ENCODE measurements around the gene FOXD4L6.
"Not testable (repeated sequence)": the region's sequence is repeated elsewhere in the genome, so short reads cannot be mapped to it uniquely, and the experiment has no call there.

Gene FOXD4L6

GRCh38 chr9:41119719-41120118, 8.8 kb downstream of the FOXD4L6 start:
- not testable (repeated sequence) for H3K36me3 ChIP-seq (ENCODE audit: low read depth); H3K4me1 ChIP-seq (ENCODE audit: insufficient read depth, poor library complexity, severe bottlenecking); H3K4me3 ChIP-seq (ENCODE audit: severe bottlenecking); DNase-seq (ENCODE audit: low spot score); H3K27ac ChIP-seq (ENCODE audit: poor library complexity, severe bottlenecking); H3K27me3 ChIP-seq (ENCODE audit: insufficient read depth, poor library complexity, severe bottlenecking); H3K9me3 ChIP-seq (ENCODE audit: severe bottlenecking)
- ATAC-seq (ENCODE audit: low read depth): peak; percentile 62

GRCh38 chr9:41119311-41119710, 9.2 kb downstream of the FOXD4L6 start:
- H3K9me3 ChIP-seq (ENCODE audit: severe bottlenecking); H3K27ac ChIP-seq (ENCODE audit: poor library complexity, severe bottlenecking); H3K4me3 ChIP-seq (ENCODE audit: severe bottlenecking); H3K4me1 ChIP-seq (ENCODE audit: insufficient read depth, poor library complexity, severe bottlenecking); H3K27me3 ChIP-seq (ENCODE audit: insufficient read depth, poor library complexity, severe bottlenecking); H3K36me3 ChIP-seq (ENCODE audit: low read depth); DNase-seq (ENCODE audit: low spot score): not testable (repeated sequence)
- peak; percentile 59 for ATAC-seq (ENCODE audit: low read depth)

GRCh38 chr9:41113348-41113747, 15.1 kb downstream of the FOXD4L6 start:
- not testable (repeated sequence) for H3K9me3 ChIP-seq (ENCODE audit: severe bottlenecking); ATAC-seq (ENCODE audit: low read depth); H3K4me3 ChIP-seq (ENCODE audit: severe bottlenecking); H3K27ac ChIP-seq (ENCODE audit: poor library complexity, severe bottlenecking); H3K36me3 ChIP-seq (ENCODE audit: low read depth); DNase-seq (ENCODE audit: low spot score); H3K4me1 ChIP-seq (ENCODE audit: insufficient read depth, poor library complexity, severe bottlenecking); H3K27me3 ChIP-seq (ENCODE audit: insufficient read depth, poor library complexity, severe bottlenecking)

GRCh38 chr9:41111414-41111813, 17.1 kb downstream of the FOXD4L6 start:
- H3K36me3 ChIP-seq (ENCODE audit: low read depth); H3K9me3 ChIP-seq (ENCODE audit: severe bottlenecking); H3K4me3 ChIP-seq (ENCODE audit: severe bottlenecking); DNase-seq (ENCODE audit: low spot score); H3K27ac ChIP-seq (ENCODE audit: poor library complexity, severe bottlenecking); H3K4me1 ChIP-seq (ENCODE audit: insufficient read depth, poor library complexity, severe bottlenecking); ATAC-seq (ENCODE audit: low read depth); H3K27me3 ChIP-seq (ENCODE audit: insufficient read depth, poor library complexity, severe bottlenecking): not testable (repeated sequence)

GRCh38 chr9:41110913-41111312, 17.6 kb downstream of the FOXD4L6 start:
- DNase-seq (ENCODE audit: low spot score); H3K27ac ChIP-seq (ENCODE audit: poor library complexity, severe bottlenecking); H3K9me3 ChIP-seq (ENCODE audit: severe bottlenecking); H3K4me1 ChIP-seq (ENCODE audit: insufficient read depth, poor library complexity, severe bottlenecking); ATAC-seq (ENCODE audit: low read depth); H3K27me3 ChIP-seq (ENCODE audit: insufficient read depth, poor library complexity, severe bottlenecking); H3K36me3 ChIP-seq (ENCODE audit: low read depth); H3K4me3 ChIP-seq (ENCODE audit: severe bottlenecking): not testable (repeated sequence)

GRCh38 chr9:41109253-41109652, 19.2 kb downstream of the FOXD4L6 start:
- 0 out of 3 replicates have a peak, but pooled peaks have one; percentile 31 for ATAC-seq (ENCODE audit: low read depth)

GRCh38 chr9:41108816-41109215, 19.7 kb downstream of the FOXD4L6 start:
- not testable (repeated sequence) for H3K27me3 ChIP-seq (ENCODE audit: insufficient read depth, poor library complexity, severe bottlenecking)

More at GRCh38 chr9:41109253-41109652, 19.2 kb downstream of the FOXD4L6 start:
- H3K27me3 ChIP-seq (ENCODE audit: insufficient read depth, poor library complexity, severe bottlenecking); H3K4me3 ChIP-seq (ENCODE audit: severe bottlenecking); DNase-seq (ENCODE audit: low spot score); H3K4me1 ChIP-seq (ENCODE audit: insufficient read depth, poor library complexity, severe bottlenecking); H3K9me3 ChIP-seq (ENCODE audit: severe bottlenecking); H3K36me3 ChIP-seq (ENCODE audit: low read depth); H3K27ac ChIP-seq (ENCODE audit: poor library complexity, severe bottlenecking): not testable (repeated sequence)

GRCh38 chr9:41106472-41107116, 21.9 kb downstream of the FOXD4L6 start:
- not testable (repeated sequence) for ATAC-seq (ENCODE audit: low read depth); DNase-seq (ENCODE audit: low spot score); H3K36me3 ChIP-seq (ENCODE audit: low read depth)

More at GRCh38 chr9:41108816-41109215, 19.7 kb downstream of the FOXD4L6 start:
- H3K9me3 ChIP-seq (ENCODE audit: severe bottlenecking); ATAC-seq (ENCODE audit: low read depth); H3K36me3 ChIP-seq (ENCODE audit: low read depth); H3K4me1 ChIP-seq (ENCODE audit: insufficient read depth, poor library complexity, severe bottlenecking); H3K27ac ChIP-seq (ENCODE audit: poor library complexity, severe bottlenecking); H3K4me3 ChIP-seq (ENCODE audit: severe bottlenecking); DNase-seq (ENCODE audit: low spot score): not testable (repeated sequence)

GRCh38 chr9:41105557-41106253, 22.8 kb downstream of the FOXD4L6 start:
- H3K27me3 ChIP-seq (ENCODE audit: insufficient read depth, poor library complexity, severe bottlenecking); H3K4me3 ChIP-seq (ENCODE audit: severe bottlenecking); H3K4me1 ChIP-seq (ENCODE audit: insufficient read depth, poor library complexity, severe bottlenecking); DNase-seq (ENCODE audit: low spot score); H3K36me3 ChIP-seq (ENCODE audit: low read depth); H3K9me3 ChIP-seq (ENCODE audit: severe bottlenecking); ATAC-seq (ENCODE audit: low read depth); H3K27ac ChIP-seq (ENCODE audit: poor library complexity, severe bottlenecking): not testable (repeated sequence)

More at GRCh38 chr9:41106472-41107116, 21.9 kb downstream of the FOXD4L6 start:
- not testable (repeated sequence) for H3K9me3 ChIP-seq (ENCODE audit: severe bottlenecking); H3K27ac ChIP-seq (ENCODE audit: poor library complexity, severe bottlenecking); H3K27me3 ChIP-seq (ENCODE audit: insufficient read depth, poor library complexity, severe bottlenecking); H3K4me3 ChIP-seq (ENCODE audit: severe bottlenecking); H3K4me1 ChIP-seq (ENCODE audit: insufficient read depth, poor library complexity, severe bottlenecking)

GRCh38 chr9:41104542-41104941, 23.9 kb downstream of the FOXD4L6 start:
- not testable (repeated sequence) for H3K36me3 ChIP-seq (ENCODE audit: low read depth); ATAC-seq (ENCODE audit: low read depth); H3K4me3 ChIP-seq (ENCODE audit: severe bottlenecking); H3K27ac ChIP-seq (ENCODE audit: poor library complexity, severe bottlenecking); DNase-seq (ENCODE audit: low spot score); H3K27me3 ChIP-seq (ENCODE audit: insufficient read depth, poor library complexity, severe bottlenecking); H3K4me1 ChIP-seq (ENCODE audit: insufficient read depth, poor library complexity, severe bottlenecking); H3K9me3 ChIP-seq (ENCODE audit: severe bottlenecking)

GRCh38 chr9:41100508-41100907, 28.0 kb downstream of the FOXD4L6 start:
- H3K4me1 ChIP-seq (ENCODE audit: insufficient read depth, poor library complexity, severe bottlenecking); H3K27ac ChIP-seq (ENCODE audit: poor library complexity, severe bottlenecking); ATAC-seq (ENCODE audit: low read depth); H3K36me3 ChIP-seq (ENCODE audit: low read depth); DNase-seq (ENCODE audit: low spot score); H3K27me3 ChIP-seq (ENCODE audit: insufficient read depth, poor library complexity, severe bottlenecking); H3K4me3 ChIP-seq (ENCODE audit: severe bottlenecking); H3K9me3 ChIP-seq (ENCODE audit: severe bottlenecking): not testable (repeated sequence)
